Adrenal gland (tissue), 5 donors: ENCODE measurements around the gene FBXO21.

Experiments used
- CTCF ChIP-seq, 6 experiments: fragments of 450-650 bp in 4 of 6; fragments of 200-600 bp in 2 of 6; sonication (generic) in 1 of 6; IDR thresholded peaks; 1 replicate in 5 of 6; 2 replicates in 1 of 6; pipeline versions ENCODE4 v1.5.1 to v1.8.0; 2016 to 2021; ENCODE audit warnings: antibody characterized with exemption in 6 of 6, mild to moderate bottlenecking in 2 of 6, moderate library complexity in 1 of 6
- POLR2A ChIP-seq, 2 donors: fragments of 450-650 bp; IDR thresholded peaks; one replicate each; pipeline ENCODE4 v1.6.1; 2017; ENCODE audit warnings: antibody characterized with exemption in 2 of 2, mild to moderate bottlenecking in 2 of 2, moderate library complexity in 1 of 2
- donor health status: DM: no; HTN: no; CAD: no.

- no peak for TF ChIP-seq CTCF (IDR thresholded peaks at IDR 0.05)
- no peak for TF ChIP-seq POLR2A (IDR thresholded peaks at IDR 0.05)
These were observed 3.6 kb upstream of the FBXO21 start for GRCh38 chr12:117193903-117194302.
